CD4-positive, alpha-beta T cell treated with Interferon gamma for 1 hour (primary cell): Measurements from ENCODE around the gene MOB3A.
A peak's percentile ranks its signal among the peaks of the same experiment; 100 is the strongest.
"Not testable (repeated sequence)": the region's sequence is repeated elsewhere in the genome, so short reads cannot be mapped to it uniquely, and the experiment has no call there.

Experiments used
- DNase-seq: peaks from one replicate; pipeline ENCODE4 v3.0.0-alpha.2; 2020

MOB3A gene

GRCh38 chr19:2103045-2103707 lies 7.0 kb upstream of the MOB3A start:
- DNase-seq: no peak

- no peak for DNase-seq
Measured at GRCh38 chr19:2101417-2102335, 5.5 kb upstream of the MOB3A start.

- no peak for DNase-seq
Measured at GRCh38 chr19:2100719-2101061, 4.6 kb upstream of the MOB3A start.

- no peak for DNase-seq
Measured at GRCh38 chr19:2099937-2100718, 4.0 kb upstream of the MOB3A start.

GRCh38 chr19:2099054-2099501 lies 3.0 kb upstream of the MOB3A start:
- no peak for DNase-seq

- no peak for DNase-seq
Measured at GRCh38 chr19:2097886-2098327, 1.8 kb upstream of the MOB3A start.

- peak; percentile 63 for DNase-seq
Measured at GRCh38 chr19:2097203-2097885, 1.2 kb upstream of the MOB3A start.

- peak; percentile 98 for DNase-seq
Measured at GRCh38 chr19:2096480-2097202, 515 bp upstream of the MOB3A start, which contains the start of gene IZUMO4. TSS of gene IZUMO4 (plus strand) at chr19:2096915. CDS start at chr19:2096946, 31 bp downstream.

- DNase-seq: not testable (repeated sequence)
Measured at GRCh38 chr19:2091926-2092525, 4.1 kb downstream of the MOB3A start.

- DNase-seq: no peak
Measured at GRCh38 chr19:2089727-2090053, 6.4 kb downstream of the MOB3A start.

- DNase-seq: peak; percentile 46
Measured at GRCh38 chr19:2089001-2089711, 7.0 kb downstream of the MOB3A start.

GRCh38 chr19:2087621-2088100 lies 8.5 kb downstream of the MOB3A start:
- DNase-seq: peak; percentile 79

- DNase-seq: peak; percentile 67
Measured at GRCh38 chr19:2086695-2087620, 9.2 kb downstream of the MOB3A start.

GRCh38 chr19:2084993-2085720 lies 11.0 kb downstream of the MOB3A start:
- peak; percentile 97 for DNase-seq

GRCh38 chr19:2083174-2083854 lies 12.8 kb downstream of the MOB3A start:
- DNase-seq: peak; percentile 69

- DNase-seq: peak; percentile 74
Measured at GRCh38 chr19:2081873-2082810, 14.0 kb downstream of the MOB3A start.
